ENCODE results near the gene DCAF12. TPM values are rescaled to one million over a fixed set of nuclear protein-coding genes. Genes with fewer than 3 reads are reported as not detected.

The DCAF12 gene
- total and polyA plus RNA-seq, 2 of the 13 experiments (the other 11 are each of a cell fraction or from before 2014, with no cell fraction given) = 26.8 to 37.4 TPM

DNA sequence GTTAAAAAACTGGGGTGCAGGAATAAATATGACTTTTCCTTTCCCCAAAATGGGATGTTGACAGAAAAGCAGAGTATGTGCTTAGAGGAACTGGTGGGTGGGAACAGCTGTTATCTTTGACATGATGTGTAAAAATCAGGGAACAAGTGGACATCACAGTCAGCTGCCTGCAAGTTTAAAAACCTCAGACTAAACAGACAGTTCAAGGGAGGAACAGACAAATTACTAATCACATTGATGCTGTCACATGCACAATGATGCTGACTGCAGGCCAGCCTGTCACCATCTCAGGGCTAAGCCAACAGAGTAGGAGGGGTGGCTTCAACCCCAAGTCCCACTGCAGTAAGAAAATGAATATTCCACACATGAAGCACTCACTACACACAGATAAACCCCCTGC, 39.6 kb downstream of the DCAF12 start:
- intact Hi-C loops (cut with micrococcal nuclease; ENCODE audit: unreplicated experiment) (no loop called here), in situ Hi-C loops (cut with HindIII; ENCODE audit: extremely low pct_ligation_motif_present, low pct_unique_long_range_greater_than_20kb) (no loop called here)
- FAIRE-seq (no peak), ATAC-seq (no peak), DNase-seq (ENCODE audit: low spot score) (no peak)
- Histone ChIP-seq H3K9me3 (ENCODE audit: low read length) (no peaks in the 10 kb centered on the region), H3K4me1 (ENCODE audit: insufficient read depth, low read length) (no peaks in the 10 kb centered on the region), H3K79me2 (ENCODE audit: insufficient read depth, low read length) (no peaks in the 10 kb centered on the region), H4K20me1 (ENCODE audit: insufficient read depth, low read length) (no peaks in the 10 kb centered on the region), H3K4me3 (replicated peaks in 1 of 3; ENCODE audit: insufficient read depth in 1 of 3, low read depth in 2 of 3, low read length in 3 of 3) (no peak overlapping the region), H3K9ac (ENCODE audit: insufficient read depth, low read depth, low read length) (no peak overlapping the region), H3K27me3 (ENCODE audit: control insufficient read depth in 1 of 2, insufficient read depth in 2 of 2, low read length in 2 of 2) (no peaks in the 10 kb centered on the region), H3K36me3 (replicated peaks in 1 of 2; ENCODE audit: control insufficient read depth in 1 of 2, insufficient read depth in 2 of 2, low read length in 2 of 2) (peaks cover 26 to 49% of the 10 kb centered on the region in 2 experiments), H3K27ac (ENCODE audit: extremely low read length, insufficient read depth, low read length) (no peak overlapping the region), H2AFZ (ENCODE audit: low read length) (no peak overlapping the region), H3K4me2 (ENCODE audit: low read depth, low read length) (no peak overlapping the region)
- no TSS peak for BruUV-seq (replicated peaks)
- ChIA-PET CTCF (ENCODE audit: low intra/inter-chr PET ratio, low total read pairs) (no interaction called here), POLR2A (interaction anchor here (1.3 kb wide), 1 partner anchor 14 kb away, joined by 4 read pairs; no protein-coding TSS in a partner anchor)
- TF ChIP-seq ZNF350 (CRISPR knock-in tag; IDR thresholded peaks at IDR 0.05; ENCODE audit: borderline replicate concordance, low read depth) = no peak
- no peak for TF ChIP-seq ZFY (CRISPR knock-in tag; IDR thresholded peaks at IDR 0.05)
- TF ChIP-seq SSRP1 (CRISPR knock-in tag; IDR thresholded peaks at IDR 0.05) = no peak
- TF ChIP-seq HES4 (CRISPR knock-in tag; IDR thresholded peaks at IDR 0.05; ENCODE audit: borderline replicate concordance) = no peak
- TF ChIP-seq RELA (CRISPR knock-in tag; IDR thresholded peaks at IDR 0.05) = no peak
- TF ChIP-seq ZNF30 (CRISPR knock-in tag; IDR thresholded peaks at IDR 0.05) = no peak
- no peak for TF ChIP-seq MZF1 (CRISPR knock-in tag; IDR thresholded peaks at IDR 0.05; ENCODE audit: borderline replicate concordance)
- no peak for TF ChIP-seq MAFK (conservative IDR thresholded peaks at IDR 0.05 in 1 of 2, IDR thresholded peaks at IDR 0.05 in 1 of 2; ENCODE audit: low read length in 2 of 2)
- TF ChIP-seq ZNF496 (CRISPR knock-in tag; IDR thresholded peaks at IDR 0.05; ENCODE audit: insufficient replicate concordance) = no peak
- TF ChIP-seq ZNF251 (CRISPR knock-in tag; IDR thresholded peaks at IDR 0.05) = no peak
- TF ChIP-seq CENPBD1 (CRISPR knock-in tag; IDR thresholded peaks at IDR 0.05; ENCODE audit: borderline replicate concordance, low read depth) = no peak
- no peak for TF ChIP-seq CSRNP2 (CRISPR knock-in tag; conservative IDR thresholded peaks at IDR 0.05; ENCODE audit: low read depth)
- no peak for TF ChIP-seq STAT5B (CRISPR knock-in tag; IDR thresholded peaks at IDR 0.05)
- TF ChIP-seq ZNF670 (CRISPR knock-in tag; IDR thresholded peaks at IDR 0.05; ENCODE audit: borderline replicate concordance) = no peak
